Endothelial cell (in vitro differentiated cells): ENCODE results near the gene SPTB. TPM values are rescaled to one million over a fixed set of nuclear protein-coding genes. Genes with fewer than 3 reads are reported as not detected.

Experiments used
- DNase-seq: peaks from one replicate; pipeline ENCODE4 v3.0.0; 2021; ENCODE audit warnings: low spot score
- H3K27ac Mint-ChIP-seq: one replicate; pipeline ENCODE4 v1.8.0; 2021; ENCODE audit warnings: mixed read lengths, inconsistent platforms; ENCODE audit not compliant: unreplicated experiment
- H3K27me3 Mint-ChIP-seq: one replicate; pipeline ENCODE4 v1.8.0; 2021; ENCODE audit warnings: mild to moderate bottlenecking, moderate library complexity, mixed read lengths, inconsistent platforms; ENCODE audit not compliant: unreplicated experiment
- H3K36me3 Mint-ChIP-seq: one replicate; pipeline ENCODE4 v1.8.0; 2021; ENCODE audit warnings: mild to moderate bottlenecking, low read depth, mixed read lengths, inconsistent platforms; ENCODE audit not compliant: unreplicated experiment
- H3K4me1 Mint-ChIP-seq: one replicate; pipeline ENCODE4 v1.8.0; 2021; ENCODE audit warnings: mild to moderate bottlenecking, mixed read lengths, inconsistent platforms; ENCODE audit not compliant: unreplicated experiment
- H3K4me3 Mint-ChIP-seq: one replicate; pipeline ENCODE4 v1.8.0; 2021; ENCODE audit warnings: mild to moderate bottlenecking, mixed read lengths, inconsistent platforms; ENCODE audit not compliant: unreplicated experiment
- H3K9me3 Mint-ChIP-seq: one replicate; pipeline ENCODE4 v1.8.0; 2021; ENCODE audit warnings: mixed read lengths, inconsistent platforms; ENCODE audit not compliant: unreplicated experiment
- total RNA-seq: library from RNA; stranded (reverse); fragmentation: NEBNext Ultra II Directional; extraction: Animal tissue kit (Norgen Biotek cat#: 25700); gene quantifications from one replicate; pipeline ENCODE4 v1.2.1, GENCODE V29; 2021; ENCODE audit not compliant: unreplicated experiment
- TF ChIP-seq, protein P1 (sequence below): fragments of 200-600 bp; sonication (generic); IDR thresholded peaks from one replicate; pipeline ENCODE4 v1.5.0; 2021; ENCODE audit warnings: antibody characterized with exemption; ENCODE audit not compliant: unreplicated experiment

Gene SPTB
- total RNA-seq, 1 donor from 2014 or later, result 0.08 TPM

DNA sequence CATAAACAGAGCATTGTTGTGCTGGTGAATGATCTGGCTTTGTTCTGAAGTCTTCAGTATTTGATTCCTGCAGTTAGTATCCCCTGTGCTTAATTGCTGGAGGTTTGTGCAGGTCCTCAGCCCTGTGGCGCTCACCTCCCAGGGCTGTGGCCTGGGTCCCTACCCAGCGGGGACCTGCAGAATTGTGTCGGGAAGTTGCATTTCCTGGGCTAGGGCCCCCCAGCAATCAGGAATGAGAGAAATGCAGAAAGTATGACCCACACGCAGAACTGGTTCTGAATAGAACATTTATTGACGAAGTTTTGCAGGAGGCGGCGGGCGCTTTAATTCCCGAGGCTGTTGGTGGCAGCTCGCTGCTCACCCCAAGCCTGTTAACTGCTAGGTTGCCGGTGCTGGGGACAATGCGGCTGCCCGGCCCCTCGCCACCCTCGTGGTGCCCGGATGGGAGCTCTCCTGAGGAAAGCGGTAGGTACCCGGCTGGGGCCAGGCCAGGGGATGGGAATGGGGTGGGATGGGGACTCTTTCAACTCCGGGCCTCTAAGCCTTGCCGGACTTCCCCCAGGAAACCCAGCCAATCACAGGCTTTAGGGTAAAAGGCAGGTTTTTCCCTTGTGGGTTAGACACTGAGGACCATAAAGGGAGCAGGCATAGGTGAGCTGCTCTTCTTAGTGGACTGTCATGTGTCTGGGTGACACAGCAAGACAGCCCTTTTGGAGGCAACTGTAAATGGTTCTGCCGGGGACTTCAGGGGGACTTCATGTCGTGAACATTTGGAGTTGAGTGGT, 163.9 kb downstream of the SPTB start:
- Mint-ChIP-seq H3K27ac (peak overlapping the region; percentile 81), H3K9me3 (peaks cover 4% of the 10 kb centered on the region), H3K27me3 (peaks cover 5% of the 10 kb centered on the region), H3K4me1 (peaks cover 43% of the 10 kb centered on the region), H3K4me3 (peak overlapping the region; percentile 85), H3K36me3 (peaks cover 27% of the 10 kb centered on the region)
- DNase-seq, result peak; percentile 43
- TF ChIP-seq, protein P1, sequence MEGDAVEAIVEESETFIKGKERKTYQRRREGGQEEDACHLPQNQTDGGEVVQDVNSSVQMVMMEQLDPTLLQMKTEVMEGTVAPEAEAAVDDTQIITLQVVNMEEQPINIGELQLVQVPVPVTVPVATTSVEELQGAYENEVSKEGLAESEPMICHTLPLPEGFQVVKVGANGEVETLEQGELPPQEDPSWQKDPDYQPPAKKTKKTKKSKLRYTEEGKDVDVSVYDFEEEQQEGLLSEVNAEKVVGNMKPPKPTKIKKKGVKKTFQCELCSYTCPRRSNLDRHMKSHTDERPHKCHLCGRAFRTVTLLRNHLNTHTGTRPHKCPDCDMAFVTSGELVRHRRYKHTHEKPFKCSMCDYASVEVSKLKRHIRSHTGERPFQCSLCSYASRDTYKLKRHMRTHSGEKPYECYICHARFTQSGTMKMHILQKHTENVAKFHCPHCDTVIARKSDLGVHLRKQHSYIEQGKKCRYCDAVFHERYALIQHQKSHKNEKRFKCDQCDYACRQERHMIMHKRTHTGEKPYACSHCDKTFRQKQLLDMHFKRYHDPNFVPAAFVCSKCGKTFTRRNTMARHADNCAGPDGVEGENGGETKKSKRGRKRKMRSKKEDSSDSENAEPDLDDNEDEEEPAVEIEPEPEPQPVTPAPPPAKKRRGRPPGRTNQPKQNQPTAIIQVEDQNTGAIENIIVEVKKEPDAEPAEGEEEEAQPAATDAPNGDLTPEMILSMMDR, result no peak

GRCh38 chr14:64715146-64715627, 164.5 kb downstream of the SPTB start:
- DNase-seq, result no peak
- peak overlapping the region; percentile 81 for H3K27ac Mint-ChIP-seq
- H3K36me3 Mint-ChIP-seq, result peaks cover 23% of the 10 kb centered on the region
- TF ChIP-seq, protein P1, result no peak
- peaks cover 5% of the 10 kb centered on the region for H3K27me3 Mint-ChIP-seq
- H3K4me1 Mint-ChIP-seq, result peaks cover 38% of the 10 kb centered on the region
- H3K4me3 Mint-ChIP-seq, result peak overlapping the region; percentile 81
- peaks cover 4% of the 10 kb centered on the region for H3K9me3 Mint-ChIP-seq

- no peak overlapping the region for H3K27ac Mint-ChIP-seq
- no peak for DNase-seq
- peaks cover 7% of the 10 kb centered on the region for H3K27me3 Mint-ChIP-seq
- H3K4me1 Mint-ChIP-seq, result peaks cover 37% of the 10 kb centered on the region
- H3K36me3 Mint-ChIP-seq, result peaks cover 19% of the 10 kb centered on the region
- TF ChIP-seq, protein P1, result no peak
- no peak overlapping the region for H3K4me3 Mint-ChIP-seq
- peaks cover 4% of the 10 kb centered on the region for H3K9me3 Mint-ChIP-seq
Observed at GRCh38 chr14:64714432-64715025, 165.2 kb downstream of the SPTB start.

DNA sequence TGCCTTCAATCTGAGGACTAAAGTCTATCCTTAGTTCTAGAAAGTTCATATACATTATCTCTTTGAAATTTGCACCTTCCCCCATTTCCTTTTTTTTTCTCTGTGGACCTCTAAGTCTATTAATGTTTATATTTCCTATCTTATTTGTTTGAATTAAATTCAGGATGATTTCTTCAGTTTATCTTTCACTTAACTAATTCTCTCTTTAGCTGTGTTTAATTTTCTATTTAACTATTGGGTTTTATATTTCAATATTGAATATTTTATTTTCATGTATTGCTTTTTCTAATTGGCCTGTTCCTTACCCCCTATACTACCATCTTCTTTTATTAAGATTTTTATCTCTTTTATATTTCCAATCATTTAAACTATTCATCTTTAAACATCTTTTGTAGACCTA, 166.0 kb downstream of the SPTB start:
- H3K27ac Mint-ChIP-seq, result no peak overlapping the region
- DNase-seq, result no peak
- H3K27me3 Mint-ChIP-seq, result peaks cover 4% of the 10 kb centered on the region
- peaks cover 43% of the 10 kb centered on the region for H3K4me1 Mint-ChIP-seq
- H3K4me3 Mint-ChIP-seq, result no peak overlapping the region
- peaks cover 4% of the 10 kb centered on the region for H3K9me3 Mint-ChIP-seq
- peaks cover 19% of the 10 kb centered on the region for H3K36me3 Mint-ChIP-seq
- TF ChIP-seq, protein P1, result no peak

DNA sequence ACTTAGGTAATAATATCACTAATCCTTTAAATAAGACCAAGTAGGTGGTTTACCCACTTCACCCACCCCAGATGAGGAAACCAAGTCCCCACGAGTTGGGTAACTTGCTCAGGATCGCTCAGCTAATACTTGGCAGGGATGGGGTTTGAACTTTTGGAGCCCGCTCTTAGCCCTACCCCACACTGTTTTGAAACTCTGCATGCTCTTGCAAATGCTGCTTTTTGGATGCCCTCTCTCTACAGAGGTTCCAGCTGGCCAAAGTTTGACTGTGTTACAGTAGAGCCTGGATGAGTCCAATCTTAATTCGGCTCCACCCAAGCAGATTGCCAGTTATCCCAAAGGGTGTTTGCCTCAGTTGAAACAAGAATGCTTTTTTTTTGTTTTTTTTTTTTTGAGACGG, 168.7 kb downstream of the SPTB start:
- H3K4me3 Mint-ChIP-seq, result no peak overlapping the region
- peaks cover 4% of the 10 kb centered on the region for H3K9me3 Mint-ChIP-seq
- TF ChIP-seq, protein P1, result no peak
- DNase-seq, result no peak
- no peak overlapping the region for H3K27ac Mint-ChIP-seq
- peaks cover 44% of the 10 kb centered on the region for H3K4me1 Mint-ChIP-seq
- H3K27me3 Mint-ChIP-seq, result peaks cover 5% of the 10 kb centered on the region
- H3K36me3 Mint-ChIP-seq, result peaks cover 23% of the 10 kb centered on the region
